ENCODE results near the gene MPC1.
"Not testable (repeated sequence)": the region's sequence is repeated elsewhere in the genome, so short reads cannot be mapped to it uniquely, and the experiment has no call there.

Gene MPC1

GRCh38 chr6:166379103-166379586, 3.6 kb downstream of the MPC1 start:
- DNase-seq: no peak

GRCh38 chr6:166377721-166378120, 5.0 kb downstream of the MPC1 start:
- no peak for DNase-seq

GRCh38 chr6:166375013-166375412, 7.7 kb downstream of the MPC1 start:
- no peak for DNase-seq

- no peak for DNase-seq
Measured at GRCh38 chr6:166370489-166370888, 12.3 kb downstream of the MPC1 start.

GRCh38 chr6:166369782-166370181, 13.0 kb downstream of the MPC1 start:
- DNase-seq: no peak

- no peak for DNase-seq
Measured at GRCh38 chr6:166366921-166367320, 15.8 kb downstream of the MPC1 start.

GRCh38 chr6:166365806-166366205, 16.9 kb downstream of the MPC1 start:
- DNase-seq: no peak

GRCh38 chr6:166365221-166365620, 17.5 kb downstream of the MPC1 start:
- DNase-seq: no peak

- DNase-seq: no peak
Measured at GRCh38 chr6:166364456-166364855, 18.3 kb downstream of the MPC1 start.

GRCh38 chr6:166362427-166362826, 20.3 kb downstream of the MPC1 start:
- DNase-seq: not testable (repeated sequence)

- no peak for DNase-seq
Measured at GRCh38 chr6:166361077-166361429, 21.7 kb downstream of the MPC1 start.

- DNase-seq: no peak
Measured at GRCh38 chr6:166360243-166361076, 22.3 kb downstream of the MPC1 start.

- peak; percentile 1 for DNase-seq
Measured at GRCh38 chr6:166355552-166355951, 27.2 kb downstream of the MPC1 start.

GRCh38 chr6:166354965-166355364, 27.8 kb downstream of the MPC1 start:
- no peak for DNase-seq

GRCh38 chr6:166354143-166354542, 28.6 kb downstream of the MPC1 start:
- no peak for DNase-seq

- no peak for DNase-seq
Measured at GRCh38 chr6:166353507-166353906, 29.2 kb downstream of the MPC1 start.

- DNase-seq: no peak
Measured at GRCh38 chr6:166352923-166353322, 29.8 kb downstream of the MPC1 start.

GRCh38 chr6:166351715-166352285, 30.9 kb downstream of the MPC1 start:
- DNase-seq: no peak

GRCh38 chr6:166348305-166348949, 34.3 kb downstream of the MPC1 start:
- no peak for DNase-seq

- DNase-seq: no peak
Measured at GRCh38 chr6:166346965-166347364, 35.8 kb downstream of the MPC1 start.

- no peak for DNase-seq
Measured at GRCh38 chr6:166346449-166346848, 36.3 kb downstream of the MPC1 start.

- DNase-seq: not testable (repeated sequence)
Measured at GRCh38 chr6:166345672-166346071, 37.1 kb downstream of the MPC1 start.

GRCh38 chr6:166344921-166345320, 37.8 kb downstream of the MPC1 start:
- DNase-seq: peak; percentile 8

GRCh38 chr6:166344240-166344639, 38.5 kb downstream of the MPC1 start:
- DNase-seq: no peak
